ENCODE measurements around the gene DSEL. TPM values are rescaled to one million over a fixed set of nuclear protein-coding genes. Genes with fewer than 3 reads are reported as not detected.
A peak's percentile ranks its signal among the peaks of the same experiment; 100 is the strongest.

DSEL gene
- total and polyA plus RNA-seq, 3 donors from 2014 or later = 2.7 to 5.9 (median 5.7) TPM

DNA sequence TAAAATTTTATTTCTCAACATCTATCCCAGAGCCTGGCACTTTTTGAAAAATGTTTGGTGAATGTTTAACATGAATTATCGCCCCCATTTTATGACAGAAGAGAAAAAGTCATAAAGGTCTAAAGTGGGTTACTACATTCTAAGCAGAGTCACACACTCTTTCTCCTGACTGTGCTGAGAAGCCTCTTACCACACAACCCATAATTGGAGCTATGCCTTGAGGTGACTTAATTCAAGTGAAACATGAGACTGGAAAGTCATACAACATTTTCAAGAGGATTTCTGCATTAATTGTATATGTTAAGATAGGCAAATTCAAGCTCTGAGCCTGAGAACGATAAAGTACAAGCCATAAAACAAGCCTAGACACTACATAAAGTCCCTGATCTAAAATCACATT lies 3.1 kb upstream of the DSEL start:
- no peaks in the 10 kb centered on the region for H3K27me3 ChIP-seq
- no peak overlapping the region for H3K27ac ChIP-seq
- TF ChIP-seq, protein P1, sequence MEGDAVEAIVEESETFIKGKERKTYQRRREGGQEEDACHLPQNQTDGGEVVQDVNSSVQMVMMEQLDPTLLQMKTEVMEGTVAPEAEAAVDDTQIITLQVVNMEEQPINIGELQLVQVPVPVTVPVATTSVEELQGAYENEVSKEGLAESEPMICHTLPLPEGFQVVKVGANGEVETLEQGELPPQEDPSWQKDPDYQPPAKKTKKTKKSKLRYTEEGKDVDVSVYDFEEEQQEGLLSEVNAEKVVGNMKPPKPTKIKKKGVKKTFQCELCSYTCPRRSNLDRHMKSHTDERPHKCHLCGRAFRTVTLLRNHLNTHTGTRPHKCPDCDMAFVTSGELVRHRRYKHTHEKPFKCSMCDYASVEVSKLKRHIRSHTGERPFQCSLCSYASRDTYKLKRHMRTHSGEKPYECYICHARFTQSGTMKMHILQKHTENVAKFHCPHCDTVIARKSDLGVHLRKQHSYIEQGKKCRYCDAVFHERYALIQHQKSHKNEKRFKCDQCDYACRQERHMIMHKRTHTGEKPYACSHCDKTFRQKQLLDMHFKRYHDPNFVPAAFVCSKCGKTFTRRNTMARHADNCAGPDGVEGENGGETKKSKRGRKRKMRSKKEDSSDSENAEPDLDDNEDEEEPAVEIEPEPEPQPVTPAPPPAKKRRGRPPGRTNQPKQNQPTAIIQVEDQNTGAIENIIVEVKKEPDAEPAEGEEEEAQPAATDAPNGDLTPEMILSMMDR (IDR thresholded peaks at IDR 0.05) = no peak
- no peaks in the 10 kb centered on the region for H3K9me3 ChIP-seq
- H3K4me1 ChIP-seq = no peaks in the 10 kb centered on the region
- no peaks in the 10 kb centered on the region for H3K36me3 ChIP-seq (ENCODE audit: low read depth, missing control alignments)
- no peak overlapping the region for H3K4me3 ChIP-seq
- DNase-seq = no peak
- WGBS, 2 donors = 84 to 90% methylated on average over 2 of the region's 2 CpGs
- intact Hi-C loops (cut with DNase I; ENCODE audit: low total_unique reads) = no loop called here

DNA sequence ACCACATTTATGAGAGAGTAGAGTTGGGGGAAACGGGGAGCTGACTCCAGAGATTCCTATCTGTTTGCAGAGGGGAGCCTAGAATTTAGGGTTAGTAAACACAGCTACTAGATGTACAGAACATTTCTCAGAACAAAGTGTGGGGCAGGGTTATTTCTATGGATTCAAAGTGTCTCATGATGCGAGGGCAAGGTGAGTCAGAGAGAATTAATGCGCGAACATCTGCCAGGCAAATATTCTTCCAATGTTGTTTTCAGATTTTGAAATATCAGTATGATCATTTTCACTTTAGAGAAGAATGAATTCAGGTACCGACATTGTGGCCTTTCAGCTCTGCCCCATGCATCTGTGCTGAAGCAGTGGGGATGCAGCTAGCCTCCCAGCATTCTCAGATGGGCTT lies 2.0 kb upstream of the DSEL start:
- no peaks in the 10 kb centered on the region for H3K4me1 ChIP-seq
- no peak overlapping the region for H3K4me3 ChIP-seq
- TF ChIP-seq, protein P1 (IDR thresholded peaks at IDR 0.05) = no peak
- no peak for TF ChIP-seq POLR2A (IDR thresholded peaks at IDR 0.05)
- DNase-seq = no peak
- intact Hi-C loops (cut with DNase I; ENCODE audit: low total_unique reads) = no loop called here
- no peak overlapping the region for H3K27ac ChIP-seq
- H3K27me3 ChIP-seq = no peaks in the 10 kb centered on the region
- 64 to 94% methylated on average over 5 of the region's 5 CpGs for WGBS, 2 donors
- H3K36me3 ChIP-seq (ENCODE audit: low read depth, missing control alignments) = no peaks in the 10 kb centered on the region
- no peaks in the 10 kb centered on the region for H3K9me3 ChIP-seq

DNA sequence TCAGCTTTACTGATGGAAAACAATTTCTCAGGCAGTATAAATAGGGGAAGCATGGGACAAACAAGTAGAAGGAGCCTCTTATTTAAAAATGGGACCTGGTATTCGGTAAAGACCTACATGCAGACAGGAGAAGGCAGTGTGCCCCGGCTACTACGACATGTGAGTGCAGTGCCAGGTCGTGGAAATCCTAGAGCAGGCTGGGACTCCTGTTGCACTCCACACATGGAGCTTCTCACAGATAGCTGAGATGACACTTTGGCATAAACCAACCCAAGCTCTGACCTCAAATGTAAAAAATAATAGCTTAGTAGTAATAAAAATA lies 885 bp upstream of the DSEL start:
- H3K4me1 ChIP-seq = no peaks in the 10 kb centered on the region
- peak; percentile 23 for DNase-seq
- no peaks in the 10 kb centered on the region for H3K36me3 ChIP-seq (ENCODE audit: low read depth, missing control alignments)
- peak overlapping the region; percentile 71 to 90 for H3K27ac ChIP-seq
- H3K27me3 ChIP-seq = no peaks in the 10 kb centered on the region
- intact Hi-C loops (cut with DNase I; ENCODE audit: low total_unique reads) = no loop called here
- TF ChIP-seq, protein P1 (IDR thresholded peaks at IDR 0.05) = no peak
- TF ChIP-seq POLR2A (IDR thresholded peaks at IDR 0.05) = no peak
- H3K9me3 ChIP-seq = no peaks in the 10 kb centered on the region
- H3K4me3 ChIP-seq = peak overlapping the region; percentile 77 to 94
- 4 to 7% methylated on average over 4 of the region's 4 CpGs for WGBS, 2 donors

DNA sequence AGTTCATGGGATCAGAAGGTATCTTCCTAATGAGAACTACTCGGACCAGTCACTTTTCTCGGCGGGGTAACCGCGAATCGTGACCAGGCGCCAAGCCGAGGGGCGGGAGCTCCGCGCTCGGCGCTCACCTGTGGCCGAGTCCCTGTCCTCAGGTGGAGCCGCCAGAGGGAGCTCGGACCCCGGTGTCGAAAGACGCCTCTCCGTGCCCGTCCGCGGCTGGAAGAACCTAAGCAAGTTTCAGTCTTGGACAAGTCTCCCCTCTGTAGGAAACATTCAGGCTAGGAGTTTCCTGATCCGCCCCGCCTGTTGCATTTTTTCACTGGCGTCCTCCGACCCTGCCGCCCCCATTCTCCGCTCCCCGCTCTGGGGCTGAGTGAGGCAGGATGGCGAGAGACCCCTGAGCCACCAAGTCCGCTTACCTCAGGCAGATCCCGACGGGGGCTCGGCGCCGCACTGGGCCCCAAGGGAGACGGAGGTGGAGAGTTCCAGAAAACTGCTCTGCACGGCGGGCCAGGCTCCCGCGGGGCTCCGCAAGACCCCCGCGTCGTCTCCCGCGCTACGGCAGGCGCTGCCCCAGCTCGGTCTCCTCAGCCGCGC lies 480 bp downstream of the DSEL start:
- Histone ChIP-seq H3K27me3 (no peaks in the 10 kb centered on the region), H3K4me3 (peak overlapping the region; percentile 77 to 94), H3K4me1 (no peaks in the 10 kb centered on the region), H3K27ac (peak overlapping the region; percentile 90 to 92), H3K36me3 (ENCODE audit: low read depth, missing control alignments) (no peaks in the 10 kb centered on the region), H3K9me3 (no peaks in the 10 kb centered on the region)
- DNase-seq = peak; percentile 92
- intact Hi-C loops (cut with DNase I; ENCODE audit: low total_unique reads) = no loop called here
- WGBS, 2 donors = 1% methylated on average over 43 to 53 of the region's 53 CpGs
- TF ChIP-seq POLR2A (IDR thresholded peaks at IDR 0.05) = no peak
- TF ChIP-seq, protein P1 (IDR thresholded peaks at IDR 0.05) = peak in 2 of 3 experiments; percentile 63 to 64

DNA sequence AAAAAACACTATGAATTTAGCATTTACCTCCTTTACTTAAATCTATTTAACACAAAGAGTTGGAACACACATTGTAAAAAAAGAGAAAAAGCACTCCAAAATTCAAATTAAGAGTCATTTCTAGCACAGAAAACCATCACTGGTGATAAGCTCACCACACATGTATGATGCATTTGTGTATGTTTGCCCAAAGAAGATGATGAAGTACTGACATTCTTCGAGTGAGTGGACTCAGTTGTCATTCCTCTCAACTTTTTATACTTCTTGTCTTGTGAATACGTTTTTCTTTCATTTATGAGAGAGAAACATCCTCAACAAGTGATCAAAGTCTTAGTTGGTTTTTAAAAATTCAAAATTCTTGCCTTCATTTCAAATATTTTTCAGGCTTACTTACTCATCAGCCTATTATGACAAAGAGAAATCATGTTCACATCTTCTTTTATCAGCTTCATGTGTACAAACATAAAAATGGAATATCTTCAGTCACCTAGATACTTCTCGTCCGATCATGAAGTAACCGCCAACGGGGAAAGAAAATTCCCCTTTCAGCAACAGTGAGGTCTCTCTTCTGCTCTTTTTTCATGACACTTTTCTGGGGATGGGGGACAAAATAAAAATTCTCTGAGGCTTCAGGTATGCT lies 1.5 kb downstream of the DSEL start:
- intact Hi-C loops (cut with DNase I; ENCODE audit: low total_unique reads) = no loop called here
- Histone ChIP-seq H3K4me1 (no peaks in the 10 kb centered on the region), H3K36me3 (ENCODE audit: low read depth, missing control alignments) (no peaks in the 10 kb centered on the region), H3K9me3 (no peaks in the 10 kb centered on the region), H3K27ac (no peak overlapping the region), H3K4me3 (peak overlapping the region in 1 of 2 donors; percentile 94), H3K27me3 (no peaks in the 10 kb centered on the region)
- WGBS, 2 donors = 36% methylated on average over 6 of the region's 6 CpGs
- no peak for DNase-seq
- no peak for TF ChIP-seq POLR2A (IDR thresholded peaks at IDR 0.05)
- TF ChIP-seq, protein P1 (IDR thresholded peaks at IDR 0.05) = no peak

All from testis (tissue), 3 donors.